Stimulated activated CD8-positive, alpha-beta memory T cell treated with anti-CD3 and anti-CD28 coated beads, Interleukin-4, amount 100 ng/mL, for 1 hour (primary cell): Measurements from ENCODE around the gene PRSS1.
A peak's percentile ranks its signal among the peaks of the same experiment; 100 is the strongest.
"Not testable (repeated sequence)": the region's sequence is repeated elsewhere in the genome, so short reads cannot be mapped to it uniquely, and the experiment has no call there.

Source experiments
- DNase-seq, 2 donors: peaks; one replicate each; pipeline ENCODE4 v3.0.0-alpha.2; 2020; ENCODE audit warnings: low read depth in 2 of 2, low spot score in 1 of 2

PRSS1 gene

DNA sequence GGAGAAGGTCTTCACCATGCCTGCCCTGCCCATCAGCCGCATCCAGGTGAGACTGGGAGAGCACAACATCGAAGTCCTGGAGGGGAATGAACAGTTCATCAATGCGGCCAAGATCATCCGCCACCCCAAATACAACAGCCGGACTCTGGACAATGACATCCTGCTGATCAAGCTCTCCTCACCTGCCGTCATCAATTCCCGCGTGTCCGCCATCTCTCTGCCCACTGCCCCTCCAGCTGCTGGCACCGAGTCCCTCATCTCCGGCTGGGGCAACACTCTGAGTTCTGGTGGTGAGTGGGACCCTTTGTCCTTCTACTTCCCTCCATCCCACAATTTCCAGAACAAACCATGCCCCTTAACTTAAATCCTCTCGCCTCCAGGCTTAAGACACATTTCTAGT is 24.0 kb downstream of the PRSS1 start:
- no peak for DNase-seq

DNA sequence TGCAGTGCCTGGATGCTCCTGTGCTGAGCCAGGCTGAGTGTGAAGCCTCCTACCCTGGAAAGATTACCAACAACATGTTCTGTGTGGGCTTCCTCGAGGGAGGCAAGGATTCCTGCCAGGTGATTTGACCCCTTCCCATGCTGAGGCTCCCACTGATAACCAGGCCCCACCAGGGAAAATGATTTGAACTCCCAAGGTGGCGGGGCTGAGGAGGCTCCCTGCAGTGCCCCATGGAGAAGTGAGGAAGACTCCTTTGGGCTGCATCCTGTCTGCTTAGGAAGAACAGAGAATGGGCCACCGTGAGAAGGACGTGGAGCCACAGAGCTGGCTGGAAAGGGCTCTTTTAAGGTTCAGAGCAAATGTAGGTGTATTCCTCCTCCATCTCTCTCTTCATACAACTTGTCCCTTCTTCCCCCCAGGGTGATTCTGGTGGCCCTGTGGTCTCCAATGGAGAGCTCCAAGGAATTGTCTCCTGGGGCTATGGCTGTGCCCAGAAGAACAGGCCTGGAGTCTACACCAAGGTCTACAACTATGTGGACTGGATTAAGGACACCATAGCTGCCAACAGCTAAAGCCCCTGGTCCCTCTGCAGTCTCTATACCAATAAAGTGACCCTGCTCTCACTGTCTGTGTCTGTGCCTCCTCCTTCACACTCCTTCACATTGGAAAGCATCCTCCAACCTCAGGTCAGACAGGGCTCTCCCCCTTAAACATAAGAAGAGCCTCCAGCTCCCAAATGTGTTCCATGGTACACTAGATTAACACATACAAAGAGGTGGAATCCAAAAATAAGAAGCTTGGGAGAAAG is 24.9 kb downstream of the PRSS1 start:
- DNase-seq, result no peak

DNA sequence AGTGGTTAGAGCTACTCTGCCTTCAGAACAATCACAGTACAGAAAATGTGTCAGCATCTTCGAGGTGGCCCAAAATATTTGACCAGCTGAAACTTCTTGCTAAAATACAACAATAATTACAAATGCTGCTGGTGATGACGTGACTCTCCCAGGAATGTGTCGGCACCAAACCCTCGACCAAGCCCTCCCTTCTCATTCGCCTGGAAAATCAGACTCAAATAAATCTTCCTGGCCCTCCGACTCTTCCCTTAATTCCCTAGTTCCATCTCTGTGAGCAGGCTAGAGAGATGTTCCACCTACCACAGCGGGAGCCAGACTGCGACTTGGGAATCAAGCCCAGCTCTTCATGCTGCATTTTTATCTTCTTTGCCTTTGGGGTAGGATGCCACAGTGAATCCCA is 25.6 kb downstream of the PRSS1 start:
- DNase-seq, result no peak

DNA sequence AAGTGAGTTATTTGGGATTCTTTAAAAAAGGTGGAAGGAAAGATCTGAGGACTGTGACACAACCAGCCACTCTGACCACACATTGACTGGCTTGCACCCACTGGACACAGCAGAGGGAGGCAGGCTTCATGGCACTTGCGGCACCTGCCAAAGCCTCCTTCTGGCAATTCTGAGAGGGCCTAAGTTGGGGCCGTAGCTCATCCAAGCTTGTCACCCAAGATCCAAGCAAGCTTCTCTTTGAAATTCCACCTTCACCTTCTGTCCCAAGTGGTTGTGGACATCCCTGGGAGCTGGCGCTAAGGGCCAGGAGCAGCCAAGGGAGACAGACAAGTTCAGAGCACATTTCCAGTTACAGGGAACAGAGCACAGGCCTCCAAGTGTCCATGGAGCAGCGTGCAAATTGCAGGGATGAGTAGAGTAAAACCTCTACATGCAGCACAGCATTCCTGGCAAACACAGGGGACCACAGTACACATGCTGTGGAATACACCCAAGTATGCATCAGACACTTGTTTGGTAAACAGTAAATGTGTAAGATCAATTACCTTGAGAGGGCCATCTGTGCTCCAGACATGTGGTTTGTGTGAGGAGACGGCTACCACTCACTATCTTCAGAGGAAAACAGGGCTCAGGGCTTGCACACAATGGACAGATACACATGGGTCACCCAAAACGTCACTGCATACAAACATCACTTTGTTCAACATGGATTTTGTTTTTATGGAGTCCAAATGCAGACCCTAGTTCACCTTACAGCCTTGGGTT is 26.3 kb downstream of the PRSS1 start:
- not testable (repeated sequence) for DNase-seq

DNA sequence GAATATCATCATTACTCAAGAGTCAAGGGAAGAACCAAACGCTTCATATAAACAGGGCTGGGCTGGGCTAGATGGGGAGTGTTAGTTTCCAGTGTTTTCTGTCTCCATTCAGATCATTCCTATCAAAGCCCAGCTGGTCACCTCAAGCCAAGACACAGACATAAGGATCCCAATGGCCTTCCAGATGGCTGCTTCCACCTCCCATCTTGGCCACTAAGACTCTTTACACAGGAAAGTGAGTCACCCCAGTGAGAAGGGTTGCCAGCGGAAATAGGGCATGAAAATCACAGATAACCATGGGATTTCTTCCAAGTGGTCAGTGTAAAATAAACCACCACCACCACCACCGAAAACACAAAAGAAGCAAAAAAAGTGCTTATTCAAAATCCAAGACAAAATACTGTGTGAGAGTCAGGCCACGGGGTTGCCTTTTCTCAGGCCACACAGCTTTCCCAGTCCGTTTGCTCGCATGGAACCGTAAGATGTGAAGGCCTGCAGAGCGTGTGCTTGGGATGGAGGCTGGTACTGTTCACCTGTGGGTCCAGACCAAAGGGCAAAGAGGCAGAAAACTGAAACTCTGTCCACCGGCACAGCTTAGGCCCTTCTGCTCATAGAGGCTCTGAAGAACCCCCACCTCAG is 27.1 kb downstream of the PRSS1 start:
- DNase-seq, result no peak

DNA sequence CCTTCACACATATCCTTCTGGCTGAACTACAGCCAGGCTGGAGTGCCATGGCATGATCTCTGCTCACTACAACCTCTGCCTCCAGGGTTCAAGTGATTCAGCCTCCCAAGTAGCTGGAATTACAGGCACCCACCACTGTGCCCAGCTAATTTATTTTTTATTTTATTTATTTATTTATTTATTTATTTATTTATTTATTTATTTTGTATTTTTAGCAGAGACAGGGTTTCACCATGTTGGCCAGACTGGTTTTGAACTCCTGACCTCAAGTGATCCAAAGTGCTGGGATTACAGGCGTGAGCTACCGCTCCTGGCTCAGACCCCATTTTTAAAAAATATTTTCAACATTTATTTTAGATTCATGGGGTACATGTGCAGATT is 27.6 kb downstream of the PRSS1 start:
- not testable (repeated sequence) for DNase-seq

DNA sequence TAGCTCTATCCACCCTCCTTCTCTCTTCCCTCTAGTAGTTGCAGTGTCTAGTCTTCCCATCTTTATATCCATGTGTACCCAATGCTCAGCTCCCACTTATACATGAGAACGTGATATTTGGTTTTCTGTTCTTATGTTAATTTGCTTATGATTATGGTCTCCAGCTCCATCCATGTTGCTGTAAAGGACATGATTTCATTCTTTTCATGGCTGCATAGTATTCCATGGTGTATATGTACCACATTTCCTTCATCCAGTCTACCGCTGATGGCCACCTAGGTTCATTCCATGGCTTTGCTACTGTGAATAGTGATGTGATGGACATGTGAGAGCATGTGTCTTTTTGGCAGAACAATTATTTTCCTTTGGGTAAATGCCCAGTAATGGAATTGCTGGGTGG is 28.0 kb downstream of the PRSS1 start:
- no peak for DNase-seq

DNA sequence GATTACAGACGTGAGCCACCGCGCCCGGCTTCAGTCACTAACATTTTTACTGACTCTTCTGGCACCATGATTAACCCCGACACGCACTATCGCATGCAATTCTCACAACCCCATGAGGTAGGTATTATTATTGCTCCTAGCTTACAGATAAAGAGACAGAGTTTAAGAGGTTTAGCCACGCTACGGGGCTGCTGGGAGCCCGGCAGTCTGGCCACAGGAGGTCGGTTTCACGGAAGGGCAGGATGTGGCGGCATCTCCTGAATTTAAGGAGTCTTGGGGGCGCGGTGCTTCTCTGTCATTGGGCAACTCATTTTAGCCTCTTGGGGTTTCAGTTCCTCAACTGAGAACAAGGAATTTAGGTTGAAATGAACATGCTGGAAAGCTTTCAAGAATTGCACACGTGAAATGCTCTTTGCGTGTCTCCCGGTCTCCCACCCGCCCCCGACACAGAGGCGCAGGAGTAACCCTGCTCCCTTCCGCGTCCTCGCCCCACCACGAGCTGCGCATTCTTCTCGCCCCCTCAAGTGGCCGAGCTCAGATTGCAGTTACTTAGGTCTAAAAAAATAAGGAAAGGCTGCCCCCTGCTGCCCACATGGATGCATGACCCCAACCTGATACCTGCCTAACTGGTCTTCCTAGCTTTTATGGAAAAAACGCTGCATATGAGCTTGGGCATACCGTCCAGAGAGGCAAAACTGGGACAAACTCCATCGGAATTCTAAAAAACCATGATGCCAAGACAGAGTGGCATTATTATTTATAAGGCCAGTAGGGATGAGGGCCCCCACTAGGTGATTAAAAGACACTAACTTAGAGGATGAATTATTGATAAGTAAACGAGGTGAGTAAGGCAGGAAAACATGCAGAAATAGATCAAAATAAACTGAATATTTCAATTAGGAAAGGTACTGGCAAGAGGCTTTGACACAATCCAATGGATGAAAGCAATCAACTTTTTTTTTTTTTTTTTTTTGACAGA is 33.9 kb downstream of the PRSS1 start:
- peak in 1 of 2 donors; percentile 64 for DNase-seq

DNA sequence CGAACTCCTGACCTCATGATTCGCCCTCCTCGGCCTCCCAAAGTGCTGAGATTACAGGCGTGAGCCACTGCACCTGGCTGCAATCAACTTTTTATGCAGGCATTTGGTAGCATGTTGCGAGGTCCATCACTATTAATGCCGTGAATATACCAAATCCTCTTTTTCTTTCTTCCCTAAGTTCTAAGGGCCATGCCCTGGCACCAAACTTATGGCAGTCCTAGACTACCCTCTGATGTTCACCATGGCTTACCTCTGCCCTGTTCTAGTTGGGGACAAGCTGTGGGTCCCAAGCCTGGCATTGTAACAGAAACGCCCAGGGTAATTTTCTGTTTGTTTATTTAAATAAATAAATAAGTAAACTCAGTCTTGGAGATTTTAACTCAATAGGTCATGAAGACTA is 34.8 kb downstream of the PRSS1 start:
- DNase-seq, result no peak

DNA sequence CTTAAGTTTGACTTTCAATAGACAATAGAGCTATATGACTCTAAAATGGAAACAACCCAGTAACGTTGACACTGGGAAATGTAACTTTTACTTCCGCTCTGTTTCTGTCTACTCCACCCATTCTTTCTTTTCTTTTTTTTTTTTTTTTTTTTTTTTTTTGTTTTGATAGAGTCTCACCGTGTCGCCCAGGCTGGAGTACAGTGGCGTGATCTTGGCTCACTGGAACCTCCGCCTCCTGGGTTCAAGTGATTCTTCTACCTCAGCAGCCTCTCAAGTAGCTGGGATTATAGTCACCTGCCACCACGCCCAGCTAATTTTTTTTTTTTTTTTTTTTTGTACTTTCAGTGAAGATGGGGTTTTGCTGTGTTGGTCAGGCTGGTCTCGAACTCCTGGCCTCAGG is 35.4 kb downstream of the PRSS1 start:
- DNase-seq, result no peak

DNA sequence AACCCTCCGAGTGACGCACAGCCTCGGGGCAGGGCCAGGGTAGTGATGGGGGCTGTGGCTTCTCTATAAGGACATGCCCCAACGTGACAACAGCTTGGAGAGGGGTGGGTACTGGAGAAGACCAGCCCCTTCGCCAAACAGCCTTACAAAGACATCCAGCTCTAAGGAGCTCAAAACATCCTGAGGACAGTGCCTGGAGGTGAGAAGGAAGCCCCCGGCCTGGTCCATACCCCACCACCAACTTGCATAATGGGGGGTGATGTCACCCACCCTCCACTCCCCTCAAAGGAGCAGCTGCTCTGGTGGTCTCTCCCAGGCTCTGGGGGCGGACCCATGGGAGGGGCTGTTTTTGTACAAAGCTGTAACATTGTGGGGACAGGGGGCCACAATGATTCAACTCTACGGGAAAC is 36.6 kb downstream of the PRSS1 start:
- peak in 1 of 2 donors; percentile 61 for DNase-seq

DNA sequence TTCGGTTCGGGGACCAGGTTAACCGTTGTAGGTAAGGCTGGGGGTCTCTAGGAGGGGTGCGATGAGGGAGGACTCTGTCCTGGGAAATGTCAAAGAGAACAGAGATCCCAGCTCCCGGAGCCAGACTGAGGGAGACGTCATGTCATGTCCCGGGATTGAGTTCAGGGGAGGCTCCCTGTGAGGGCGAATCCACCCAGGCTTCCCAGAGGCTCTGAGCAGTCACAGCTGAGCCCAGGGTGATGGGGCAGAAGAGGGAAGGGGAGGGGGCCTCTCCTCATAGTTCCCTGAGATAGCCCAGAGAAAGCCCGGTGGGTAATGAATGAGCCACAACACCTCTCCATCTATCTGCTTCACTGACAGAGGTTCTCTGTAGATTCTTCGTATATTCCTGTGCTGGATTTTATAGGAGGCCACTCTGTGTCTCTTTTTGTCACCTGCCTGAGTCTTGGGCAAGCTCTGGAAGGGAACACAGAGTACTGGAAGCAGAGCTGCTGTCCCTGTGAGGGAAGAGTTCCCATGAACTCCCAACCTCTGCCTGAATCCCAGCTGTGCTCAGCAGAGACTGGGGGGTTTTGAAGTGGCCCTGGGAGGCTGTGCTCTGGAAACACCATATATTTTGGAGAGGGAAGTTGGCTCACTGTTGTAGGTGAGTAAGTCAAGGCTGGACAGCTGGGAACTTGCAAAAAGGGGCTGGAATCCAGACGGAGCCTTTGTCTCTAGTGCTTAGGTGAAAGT is 37.9 kb downstream of the PRSS1 start:
- no peak for DNase-seq

DNA sequence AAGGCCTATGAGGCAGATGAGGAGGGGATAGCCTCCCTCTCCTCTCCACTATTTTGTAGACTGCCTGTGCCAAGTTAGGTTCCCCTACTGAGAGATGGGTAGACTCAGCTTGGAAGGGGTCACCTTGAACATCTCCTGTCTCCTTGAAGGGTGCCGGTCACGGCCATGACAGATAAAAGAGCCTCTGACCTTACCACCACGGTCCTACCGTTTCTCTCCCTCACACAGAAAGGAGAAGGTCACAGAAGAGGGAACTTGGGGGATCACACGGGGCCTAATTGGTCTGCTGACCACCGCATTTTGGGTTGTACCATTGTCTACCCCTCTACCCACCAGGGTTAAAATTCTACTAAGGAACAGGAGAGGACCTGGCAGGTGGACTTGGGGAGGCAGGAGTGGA is 38.5 kb downstream of the PRSS1 start:
- no peak for DNase-seq

DNA sequence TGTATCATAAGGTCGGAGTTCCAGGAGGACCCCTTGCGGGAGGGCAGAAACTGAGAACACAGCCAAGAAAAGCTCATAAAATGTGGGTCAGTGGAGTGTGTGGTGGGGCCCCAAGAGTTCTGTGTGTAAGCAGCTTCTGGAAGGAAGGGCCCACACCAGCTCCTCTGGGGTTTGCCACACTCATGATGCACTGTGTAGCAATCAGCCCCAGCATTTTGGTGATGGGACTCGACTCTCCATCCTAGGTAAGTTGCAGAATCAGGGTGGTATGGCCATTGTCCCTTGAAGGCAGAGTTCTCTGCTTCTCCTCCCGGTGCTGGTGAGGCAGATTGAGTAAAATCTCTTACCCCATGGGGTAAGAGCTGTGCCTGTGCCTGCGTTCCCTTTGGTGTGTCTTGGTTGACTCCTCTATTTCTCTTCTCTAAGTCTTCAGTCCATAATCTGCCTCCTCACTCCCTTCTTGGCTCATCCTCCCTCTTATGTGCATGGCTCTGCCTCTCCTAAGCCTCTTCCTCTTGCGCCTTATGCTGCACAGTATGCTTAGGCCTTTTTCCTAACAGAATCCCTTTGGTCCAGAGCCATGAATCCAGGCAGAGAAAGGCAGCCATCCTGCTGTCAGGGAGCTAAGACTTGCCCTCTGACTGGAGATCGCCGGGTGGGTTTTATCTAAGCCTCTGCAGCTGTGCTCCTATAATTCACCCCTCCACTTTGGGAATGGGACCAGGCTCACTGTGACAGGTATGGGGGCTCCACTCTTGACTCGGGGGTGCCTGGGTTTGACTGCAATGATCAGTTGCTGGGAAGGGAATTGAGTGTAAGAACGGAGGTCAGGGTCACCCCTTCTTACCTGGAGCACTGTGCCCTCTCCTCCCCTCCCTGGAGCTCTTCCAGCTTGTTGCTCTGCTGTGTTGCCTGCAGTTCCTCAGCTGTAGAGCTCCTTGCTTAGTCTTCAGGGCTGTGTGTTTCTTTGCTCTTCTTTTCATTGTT is 39.3 kb downstream of the PRSS1 start:
- no peak for DNase-seq

DNA sequence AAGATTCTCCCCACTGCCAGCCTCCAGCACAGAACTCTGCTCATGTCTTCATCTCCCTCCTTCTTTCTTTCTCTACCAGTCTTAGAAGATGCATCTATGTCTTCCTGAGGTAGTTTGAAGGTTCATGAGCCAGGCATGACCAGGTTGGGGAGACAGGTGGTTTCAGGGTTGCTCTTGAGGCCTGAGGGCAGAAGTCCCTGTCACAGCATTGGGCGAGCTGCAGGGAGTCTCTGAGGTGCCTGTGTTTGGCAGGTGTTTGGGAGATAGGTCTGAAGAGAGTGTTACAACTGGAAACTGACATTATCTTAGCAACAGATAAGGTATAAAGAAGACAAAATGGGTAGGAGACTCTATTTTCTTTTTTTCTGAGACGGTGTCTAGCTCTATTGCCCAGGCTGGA is 40.2 kb downstream of the PRSS1 start:
- no peak for DNase-seq

DNA sequence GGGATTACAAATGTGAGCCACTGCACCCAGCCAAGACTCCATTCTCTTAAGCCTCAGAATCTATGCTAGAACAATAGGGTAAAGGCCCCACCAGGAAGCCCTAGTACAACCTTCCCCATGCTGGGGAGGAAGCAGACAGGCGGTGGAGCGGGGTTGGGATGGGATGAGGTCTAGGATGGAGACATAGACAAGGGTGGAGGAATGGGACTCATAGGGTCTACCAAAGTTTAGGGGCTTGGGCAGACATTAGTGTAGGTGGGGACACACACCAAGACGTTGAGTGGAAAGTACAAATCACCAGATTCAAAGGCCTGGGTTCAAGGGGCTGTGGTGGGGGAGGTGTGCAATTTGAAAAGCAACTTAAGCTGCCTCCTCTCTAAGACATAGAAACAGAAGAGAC is 40.8 kb downstream of the PRSS1 start:
- DNase-seq, result no peak

DNA sequence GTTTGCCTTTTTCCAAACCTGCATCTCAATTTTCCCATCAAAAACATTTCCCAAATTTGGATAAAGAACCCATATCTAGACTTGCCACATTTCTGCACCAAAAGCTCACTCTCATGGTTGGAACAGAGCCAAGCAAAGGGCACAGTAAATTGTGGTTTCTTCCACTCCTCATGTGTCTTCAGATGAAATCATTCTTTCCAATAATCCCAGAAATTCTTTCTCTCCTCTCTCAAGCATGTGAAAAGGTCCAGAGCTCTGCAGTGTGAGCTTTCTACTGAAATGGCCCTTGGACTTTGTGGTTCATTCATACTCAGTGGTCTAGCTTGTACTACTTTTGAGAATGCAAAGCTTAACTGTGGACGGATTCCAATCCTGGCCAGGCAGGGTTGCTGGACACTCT is 41.3 kb downstream of the PRSS1 start:
- DNase-seq, result no peak

DNA sequence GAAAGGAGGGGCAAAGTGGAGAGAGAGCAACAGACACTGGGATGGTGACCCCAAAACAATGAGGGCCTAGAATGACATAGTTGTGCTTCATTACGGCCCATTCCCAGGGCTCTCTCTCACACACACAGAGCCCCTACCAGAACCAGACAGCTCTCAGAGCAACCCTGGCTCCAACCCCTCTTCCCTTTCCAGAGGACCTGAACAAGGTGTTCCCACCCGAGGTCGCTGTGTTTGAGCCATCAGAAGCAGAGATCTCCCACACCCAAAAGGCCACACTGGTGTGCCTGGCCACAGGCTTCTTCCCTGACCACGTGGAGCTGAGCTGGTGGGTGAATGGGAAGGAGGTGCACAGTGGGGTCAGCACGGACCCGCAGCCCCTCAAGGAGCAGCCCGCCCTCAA is 42.2 kb downstream of the PRSS1 start:
- DNase-seq, result no peak

DNA sequence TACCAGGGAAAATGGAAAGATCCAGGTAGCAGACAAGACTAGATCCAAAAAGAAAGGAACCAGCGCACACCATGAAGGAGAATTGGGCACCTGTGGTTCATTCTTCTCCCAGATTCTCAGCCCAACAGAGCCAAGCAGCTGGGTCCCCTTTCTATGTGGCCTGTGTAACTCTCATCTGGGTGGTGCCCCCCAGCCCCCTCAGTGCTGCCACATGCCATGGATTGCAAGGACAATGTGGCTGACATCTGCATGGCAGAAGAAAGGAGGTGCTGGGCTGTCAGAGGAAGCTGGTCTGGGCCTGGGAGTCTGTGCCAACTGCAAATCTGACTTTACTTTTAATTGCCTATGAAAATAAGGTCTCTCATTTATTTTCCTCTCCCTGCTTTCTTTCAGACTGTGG is 42.9 kb downstream of the PRSS1 start:
- no peak for DNase-seq
